BE2C (cell line): ENCODE measurements around the gene VSTM4.

Experiments used
- DNase-seq: peaks from one replicate; pipeline ENCODE4 v3.0.0-alpha.2; 2020
- H3K27me3 ChIP-seq: fragments of 250-450 bp; sonication (Bioruptor Pico); 2 replicates; pipeline ENCODE4 v1.5.1; 2020; ENCODE audit warnings: mild to moderate bottlenecking
- H3K36me3 ChIP-seq: fragments of 250-450 bp; sonication (Bioruptor Pico); 2 replicates; pipeline ENCODE4 v1.5.1; 2020; ENCODE audit warnings: mild to moderate bottlenecking
- H3K4me1 ChIP-seq: fragments of 250-450 bp; sonication (Bioruptor Pico); 2 replicates; pipeline ENCODE4 v1.5.1; 2020
- H3K4me3 ChIP-seq: 2 replicates; pipeline ENCODE4 v1.5.1; 2011; ENCODE audit warnings: low read depth, low read length
- H3K9me3 ChIP-seq: fragments of 250-450 bp; sonication (Bioruptor Pico); 2 replicates; pipeline ENCODE4 v1.5.1; 2020
- CTCF ChIP-seq: IDR thresholded peaks from 2 replicates; pipeline ENCODE4 v1.5.1; 2012; ENCODE audit warnings: mild to moderate bottlenecking, low read depth, low read length

VSTM4 gene

GRCh38 chr10:48993627-48994026 lies 121.7 kb downstream of the VSTM4 start:
- Histone ChIP-seq H3K27me3 (no peaks in the 10 kb centered on the region), H3K9me3 (no peaks in the 10 kb centered on the region), H3K4me1 (no peaks in the 10 kb centered on the region), H3K36me3 (no peaks in the 10 kb centered on the region), H3K4me3 (no peak overlapping the region)
- no peak for TF ChIP-seq CTCF
- DNase-seq: no peak

- no peaks in the 10 kb centered on the region for H3K36me3 ChIP-seq
- no peaks in the 10 kb centered on the region for H3K9me3 ChIP-seq
- H3K4me3 ChIP-seq: no peak overlapping the region
- no peaks in the 10 kb centered on the region for H3K4me1 ChIP-seq
- DNase-seq: no peak
- no peaks in the 10 kb centered on the region for H3K27me3 ChIP-seq
- TF ChIP-seq CTCF: no peak
Observed at GRCh38 chr10:48990226-48990625, 125.1 kb downstream of the VSTM4 start.

GRCh38 chr10:48985621-48986158 lies 129.6 kb downstream of the VSTM4 start:
- TF ChIP-seq CTCF: no peak
- H3K36me3 ChIP-seq: no peaks in the 10 kb centered on the region
- no peaks in the 10 kb centered on the region for H3K27me3 ChIP-seq
- no peak for DNase-seq
- no peaks in the 10 kb centered on the region for H3K9me3 ChIP-seq
- no peak overlapping the region for H3K4me3 ChIP-seq
- H3K4me1 ChIP-seq: no peaks in the 10 kb centered on the region

GRCh38 chr10:48983648-48984351 lies 131.5 kb downstream of the VSTM4 start:
- no peak for TF ChIP-seq CTCF
- Histone ChIP-seq H3K4me3 (no peak overlapping the region), H3K27me3 (no peaks in the 10 kb centered on the region), H3K36me3 (no peaks in the 10 kb centered on the region), H3K4me1 (no peaks in the 10 kb centered on the region), H3K9me3 (no peaks in the 10 kb centered on the region)
- no peak for DNase-seq

- no peak for TF ChIP-seq CTCF
- DNase-seq: no peak
- Histone ChIP-seq H3K27me3 (no peaks in the 10 kb centered on the region), H3K36me3 (no peaks in the 10 kb centered on the region), H3K9me3 (no peaks in the 10 kb centered on the region), H3K4me3 (no peak overlapping the region), H3K4me1 (no peaks in the 10 kb centered on the region)
Observed at GRCh38 chr10:48982584-48982983, 132.7 kb downstream of the VSTM4 start.

GRCh38 chr10:48981310-48981907 lies 133.9 kb downstream of the VSTM4 start:
- Histone ChIP-seq H3K4me1 (no peaks in the 10 kb centered on the region), H3K4me3 (no peak overlapping the region), H3K27me3 (no peaks in the 10 kb centered on the region), H3K9me3 (no peaks in the 10 kb centered on the region), H3K36me3 (no peaks in the 10 kb centered on the region)
- DNase-seq: peak; percentile 59
- TF ChIP-seq CTCF: peak; percentile 85
